ENCODE measurements around the gene TMEM131L.

Gene TMEM131L

GRCh38 chr4:153486281-153487151 lies 20.4 kb downstream of the TMEM131L start:
- POLR2A ChIA-PET (ENCODE audit: low non-redundant PET) = interaction anchor here (0.6 kb wide), 2 partner anchors 20 to 21 kb away, joined by 3 read pairs; partner anchors contain the start of gene TMEM131L
- peak overlapping the region; percentile 93 for H3K27ac ChIP-seq
- CTCF ChIA-PET = interaction anchor here (0.8 to 1.1 kb wide), 2 partner anchors 20 to 72 kb away, joined by 3 read pairs; partner anchors contain the start of gene TMEM131L
- DNase-seq (ENCODE audit: low spot score) = peak; percentile 93
- TF ChIP-seq CTCF (conservative IDR thresholded peaks at IDR 0.05; ENCODE audit: low read depth) = no peak

- ChIA-PET POLR2A (ENCODE audit: low non-redundant PET) (no interaction called here), CTCF (no interaction called here)
- no peak for TF ChIP-seq CTCF (conservative IDR thresholded peaks at IDR 0.05; ENCODE audit: low read depth)
- DNase-seq (ENCODE audit: low spot score) = no peak
- H3K27ac ChIP-seq = peak overlapping the region; percentile 93
Measured at GRCh38 chr4:153488006-153488891, 22.1 kb downstream of the TMEM131L start.

GRCh38 chr4:153489856-153490558 lies 23.8 kb downstream of the TMEM131L start:
- ChIA-PET POLR2A (ENCODE audit: low non-redundant PET) (no interaction called here), CTCF (no interaction called here)
- no peak overlapping the region for H3K27ac ChIP-seq
- no peak for TF ChIP-seq CTCF (conservative IDR thresholded peaks at IDR 0.05; ENCODE audit: low read depth)
- DNase-seq (ENCODE audit: low spot score) = no peak

GRCh38 chr4:153490985-153491483 lies 24.9 kb downstream of the TMEM131L start:
- POLR2A ChIA-PET (ENCODE audit: low non-redundant PET) = no interaction called here
- no peak overlapping the region for H3K27ac ChIP-seq
- CTCF ChIA-PET = no interaction called here
- no peak for DNase-seq (ENCODE audit: low spot score)
- TF ChIP-seq CTCF (conservative IDR thresholded peaks at IDR 0.05; ENCODE audit: low read depth) = no peak

- TF ChIP-seq CTCF (conservative IDR thresholded peaks at IDR 0.05; ENCODE audit: low read depth) = no peak
- no peak for DNase-seq (ENCODE audit: low spot score)
- no peak overlapping the region for H3K27ac ChIP-seq
- ChIA-PET CTCF (interaction anchor here (0.8 kb wide), 1 partner anchor 14 kb away, joined by 3 read pairs; no protein-coding TSS in a partner anchor), POLR2A (ENCODE audit: low non-redundant PET) (no interaction called here)
Measured at GRCh38 chr4:153494562-153494961, 28.4 kb downstream of the TMEM131L start.

All from RWPE1 (cell line).